Measurements from ENCODE around the gene CNTN5. TPM values are rescaled to one million over a fixed set of nuclear protein-coding genes. Genes with fewer than 3 reads are reported as not detected.

CNTN5 gene
- total RNA-seq, 1 donor from 2014 or later, result 13.2 TPM

DNA sequence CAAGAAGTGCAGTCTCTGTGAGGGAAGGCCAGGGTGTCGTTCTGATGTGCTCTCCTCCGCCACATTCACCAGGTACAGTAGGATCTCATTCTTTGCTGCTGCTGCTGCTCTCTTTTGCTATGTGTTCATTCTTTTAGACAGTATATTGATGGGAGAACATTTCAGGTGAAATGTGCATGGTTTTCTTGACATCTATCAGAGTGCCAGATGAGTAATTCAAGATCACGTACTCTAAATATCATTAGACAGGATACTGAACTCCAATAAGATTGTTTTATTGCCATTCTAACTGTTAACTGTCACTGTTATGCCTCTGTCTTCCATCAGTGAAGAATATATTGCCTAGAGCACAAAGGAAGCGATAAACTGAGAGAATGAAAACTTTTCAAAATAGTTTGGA lies 895.3 kb downstream of the CNTN5 start:
- no peak for DNase-seq (ENCODE audit: low spot score)

DNA sequence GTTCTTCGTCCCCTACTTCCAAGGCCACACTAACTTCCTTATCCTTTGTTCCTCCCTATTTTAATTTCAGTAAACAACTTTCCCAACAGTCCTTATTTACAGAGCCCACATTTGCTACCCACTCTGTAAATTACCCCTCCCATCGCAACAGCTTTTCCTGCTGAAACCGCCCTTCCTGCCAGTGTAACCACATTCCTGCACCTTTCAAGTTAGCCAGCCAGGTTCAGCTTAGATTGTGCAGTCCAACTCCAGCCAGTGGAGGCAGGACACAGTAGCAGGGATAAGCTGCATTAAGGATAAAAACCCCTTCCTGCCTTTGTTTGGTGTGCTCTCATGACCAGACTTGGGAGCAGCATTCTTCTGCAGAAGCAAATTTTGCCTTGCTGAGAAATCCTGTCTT lies 898.0 kb downstream of the CNTN5 start:
- no peak for DNase-seq (ENCODE audit: low spot score)

DNA sequence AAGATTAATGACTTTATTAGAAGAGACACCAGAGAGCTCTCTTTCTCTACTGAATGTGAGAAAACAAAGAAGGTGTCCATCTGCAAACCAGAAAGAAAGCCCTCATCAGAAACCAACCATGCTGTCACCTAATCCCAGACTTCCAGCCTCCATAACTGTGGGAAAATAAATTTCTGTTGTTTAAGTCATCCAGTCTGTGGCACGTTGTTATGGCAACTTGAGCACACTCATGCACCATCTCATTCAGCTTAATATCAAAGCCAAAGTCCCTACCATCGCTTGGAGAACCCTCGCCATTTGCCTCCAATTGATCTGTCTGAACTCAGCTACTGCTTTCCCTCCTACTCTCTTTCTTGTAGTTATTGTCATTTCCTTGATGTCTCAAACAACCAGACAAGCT lies 900.2 kb downstream of the CNTN5 start:
- no peak for DNase-seq (ENCODE audit: low spot score)

DNA sequence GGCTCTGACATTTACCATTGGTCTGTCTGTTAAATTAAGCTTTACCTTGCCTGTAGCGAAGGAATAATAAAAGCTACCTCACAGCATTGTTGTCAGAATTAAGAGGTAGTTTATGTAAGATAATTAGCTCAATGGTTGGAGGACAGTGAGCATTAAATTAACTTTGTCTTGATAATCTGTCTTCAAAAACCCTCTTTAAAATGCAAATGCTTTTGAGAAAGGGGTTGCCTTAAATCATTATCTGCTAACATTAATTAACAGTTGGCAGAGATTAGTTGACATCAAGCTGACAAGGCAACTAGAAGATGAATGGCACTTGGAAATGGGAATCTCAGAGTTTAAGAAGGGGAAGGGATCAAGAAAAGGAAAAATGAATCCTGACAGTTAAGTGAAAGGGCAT lies 905.2 kb downstream of the CNTN5 start:
- no peak for DNase-seq (ENCODE audit: low spot score)

DNA sequence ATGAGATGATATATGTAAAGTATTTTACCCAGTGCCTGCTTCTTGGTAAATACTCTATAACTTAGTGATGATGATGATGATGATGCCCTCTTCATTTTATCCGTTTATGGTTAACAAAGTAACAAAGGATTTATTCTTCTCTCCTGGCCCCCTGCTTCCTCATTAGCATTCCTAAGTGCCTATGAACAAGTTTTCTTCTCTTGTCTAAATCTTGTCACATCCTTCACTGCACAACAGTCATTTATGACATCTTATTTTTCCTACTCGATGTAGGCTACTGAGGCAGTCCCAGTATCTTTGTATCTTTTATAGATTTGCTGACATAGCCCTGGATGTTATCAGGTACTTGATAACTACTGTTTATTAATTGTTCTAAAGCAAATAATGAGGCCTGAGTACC lies 911.9 kb downstream of the CNTN5 start:
- no peak for DNase-seq (ENCODE audit: low spot score)

DNA sequence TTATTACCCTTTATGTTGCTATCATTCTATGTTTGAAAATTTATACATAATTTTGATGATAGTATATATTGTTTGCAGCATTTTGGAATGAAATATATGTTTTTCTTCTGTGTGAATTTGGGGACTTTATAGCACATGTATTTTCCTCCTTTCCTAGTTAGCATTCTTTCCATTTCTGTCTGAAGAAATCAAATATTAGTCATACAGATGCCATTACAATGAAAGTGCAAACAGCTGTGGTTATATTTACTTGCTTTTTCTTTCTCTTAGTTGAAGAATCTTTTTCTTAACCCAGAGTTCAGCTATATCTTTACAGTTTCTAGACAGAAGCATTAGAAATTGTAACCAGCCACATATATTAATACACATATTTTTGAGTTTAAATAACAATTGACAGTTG lies 913.3 kb downstream of the CNTN5 start:
- peak; percentile 26 for DNase-seq (ENCODE audit: low spot score)

DNA sequence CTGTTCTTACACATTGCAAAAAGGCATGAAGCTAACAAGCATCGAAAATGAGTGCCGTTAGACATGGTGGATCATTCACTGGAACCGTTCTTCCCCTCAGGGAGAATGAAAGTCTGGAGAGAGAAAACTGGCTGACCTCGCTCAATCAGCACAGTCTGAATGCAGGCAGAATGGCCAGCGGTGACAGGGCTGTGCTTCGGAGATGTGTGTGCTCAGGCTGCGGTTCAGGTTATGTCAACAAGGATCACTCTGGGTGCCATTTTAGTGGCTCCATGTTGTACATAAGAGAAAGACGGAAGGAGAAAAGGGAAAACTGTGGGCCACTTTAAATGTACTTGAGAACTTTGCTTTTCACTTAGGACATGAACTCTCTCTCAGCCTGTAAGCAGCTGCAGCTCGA lies 916.6 kb downstream of the CNTN5 start:
- no peak for DNase-seq (ENCODE audit: low spot score)

DNA sequence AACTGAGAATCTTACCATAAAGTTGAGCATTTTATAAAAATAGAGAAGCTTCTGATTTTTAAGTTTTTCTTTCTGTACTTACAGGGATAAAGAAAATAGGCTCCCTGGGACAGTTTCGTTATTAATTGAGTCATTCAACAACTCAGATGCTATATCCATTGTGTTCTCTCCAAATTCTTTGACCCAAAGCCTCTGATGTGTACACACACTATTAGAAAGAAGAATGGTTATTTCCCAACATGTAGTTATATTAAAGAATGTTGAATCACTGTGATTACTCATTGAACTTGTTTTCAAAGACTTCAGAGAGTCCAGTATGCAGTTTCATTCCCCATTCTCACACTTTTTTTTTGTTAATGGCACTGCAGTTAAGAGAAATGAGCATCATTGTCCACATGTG lies 932.1 kb downstream of the CNTN5 start:
- no peak for DNase-seq (ENCODE audit: low spot score)

DNA sequence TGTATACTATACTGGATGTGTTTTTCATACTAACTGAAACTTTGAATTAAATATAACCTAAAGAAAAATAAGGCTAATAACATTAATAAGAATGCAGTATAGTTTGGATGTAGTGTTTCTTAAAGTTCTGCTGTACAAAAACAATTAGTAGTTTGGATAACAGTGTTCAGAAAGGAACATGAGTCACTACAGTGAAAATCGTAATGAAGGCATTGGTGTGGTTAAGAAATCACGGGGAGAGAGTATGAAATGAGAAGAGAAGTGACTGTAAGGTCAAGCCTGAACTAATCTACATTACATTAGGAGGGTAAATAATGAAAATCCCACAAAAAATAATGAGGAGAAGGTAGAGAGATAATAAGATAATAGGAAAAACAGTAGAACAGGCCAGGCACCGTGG lies 939.8 kb downstream of the CNTN5 start:
- no peak for DNase-seq (ENCODE audit: low spot score)

DNA sequence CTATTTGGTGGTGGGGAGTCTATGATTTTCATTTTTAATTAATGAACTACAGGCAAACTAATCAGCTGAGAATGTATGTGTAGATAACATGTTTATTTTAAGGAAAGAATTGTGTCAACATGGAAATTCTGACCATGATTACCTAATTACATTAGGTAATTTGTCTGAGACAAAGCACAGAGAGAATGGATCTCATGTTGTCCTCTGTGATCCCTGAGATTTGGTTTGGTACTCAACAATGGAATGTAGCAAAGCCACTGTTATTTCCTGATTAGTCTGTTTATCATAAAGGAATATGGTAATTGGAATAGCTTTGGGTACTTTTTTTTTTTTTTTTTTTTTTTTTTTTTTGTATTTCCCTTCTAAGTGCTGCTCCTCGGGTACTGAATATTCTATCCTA lies 947.6 kb downstream of the CNTN5 start:
- no peak for DNase-seq (ENCODE audit: low spot score)

DNA sequence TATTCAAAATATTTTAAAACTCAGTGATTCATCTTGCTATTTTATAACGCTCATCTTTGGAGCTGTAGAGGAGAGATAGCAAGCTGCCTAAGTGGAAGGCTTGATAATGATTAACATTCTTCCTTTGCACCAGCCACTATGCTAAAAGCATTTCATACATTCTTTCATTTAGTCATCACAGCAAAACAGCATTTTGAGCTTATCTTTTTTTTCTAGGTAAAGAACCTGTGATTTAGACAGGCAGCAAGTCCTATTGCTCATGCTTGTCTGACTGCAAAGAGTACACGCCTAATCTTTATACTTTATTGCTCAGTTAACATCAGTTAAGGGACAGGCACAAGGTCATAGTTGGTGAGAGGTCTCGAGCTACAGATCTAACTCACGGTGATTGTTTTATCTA lies 953.2 kb downstream of the CNTN5 start:
- peak; percentile 68 for DNase-seq (ENCODE audit: low spot score)

DNA sequence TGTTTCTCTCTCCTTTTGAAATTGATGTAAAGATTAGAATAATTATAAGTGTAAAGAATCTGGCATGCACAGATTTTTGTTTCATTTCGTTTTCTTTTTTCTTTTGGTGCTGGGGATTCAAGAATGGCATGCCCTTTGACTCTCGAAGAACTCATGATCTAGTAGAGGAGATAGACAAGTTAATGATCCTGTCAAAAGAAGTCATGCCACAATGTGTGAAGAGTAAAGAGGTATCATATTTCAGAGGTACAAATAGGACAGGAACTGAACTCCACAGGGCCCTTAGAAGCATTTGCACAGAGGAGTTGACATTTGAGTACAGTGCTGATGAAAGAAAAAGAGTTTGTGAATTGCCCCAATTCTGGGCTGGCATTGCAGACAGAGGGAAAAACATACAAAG lies 958.3 kb downstream of the CNTN5 start:
- DNase-seq (ENCODE audit: low spot score), result no peak

DNA sequence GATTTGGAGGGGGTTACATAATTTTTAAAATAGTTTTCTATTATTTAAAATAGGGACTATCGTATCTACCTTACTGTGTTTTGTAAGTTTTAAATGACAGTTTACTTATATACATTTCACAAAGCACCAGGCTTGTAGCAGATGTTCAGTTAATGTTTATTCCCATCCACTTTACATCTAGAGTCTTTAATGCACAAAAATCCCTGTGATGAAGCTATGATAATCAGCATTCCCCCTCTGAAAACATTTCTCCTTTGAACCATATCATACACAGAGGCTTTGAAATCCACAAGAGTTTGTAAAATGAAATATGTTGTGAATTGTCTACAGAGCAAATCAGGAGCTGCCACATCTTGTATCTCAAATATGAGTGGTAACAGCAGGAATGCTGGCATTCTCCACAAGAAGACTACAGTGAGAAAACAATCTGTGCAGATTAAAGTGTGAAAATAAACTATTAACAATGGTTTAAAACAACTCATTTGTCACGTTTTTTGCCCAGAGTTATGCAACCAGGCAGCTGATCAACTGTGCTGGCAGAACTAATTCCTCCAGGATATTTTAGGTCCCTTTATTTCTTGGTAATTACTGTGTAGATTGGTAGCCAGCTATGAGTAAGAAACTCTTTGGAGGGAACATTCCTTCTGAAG lies 967.2 kb downstream of the CNTN5 start:
- peak; percentile 93 for DNase-seq (ENCODE audit: low spot score)

DNA sequence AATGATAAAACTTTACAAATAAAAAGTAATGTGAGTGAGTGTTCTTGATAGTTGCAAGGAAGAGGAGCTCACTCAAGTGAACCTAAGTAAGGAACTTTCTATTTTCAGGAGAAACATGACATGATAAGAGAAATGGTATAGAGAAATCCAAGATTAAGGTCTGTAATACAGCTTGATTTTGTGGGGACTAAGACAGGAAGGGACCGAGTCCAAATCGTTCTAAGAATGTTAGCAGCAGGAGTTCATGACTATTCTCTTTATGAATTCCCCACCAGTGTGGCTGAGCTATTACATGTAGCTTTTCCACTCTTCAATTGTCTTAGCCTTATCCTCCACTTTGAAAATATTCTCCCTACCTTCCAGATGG lies 967.7 kb downstream of the CNTN5 start:
- DNase-seq (ENCODE audit: low spot score), result peak; percentile 90

DNA sequence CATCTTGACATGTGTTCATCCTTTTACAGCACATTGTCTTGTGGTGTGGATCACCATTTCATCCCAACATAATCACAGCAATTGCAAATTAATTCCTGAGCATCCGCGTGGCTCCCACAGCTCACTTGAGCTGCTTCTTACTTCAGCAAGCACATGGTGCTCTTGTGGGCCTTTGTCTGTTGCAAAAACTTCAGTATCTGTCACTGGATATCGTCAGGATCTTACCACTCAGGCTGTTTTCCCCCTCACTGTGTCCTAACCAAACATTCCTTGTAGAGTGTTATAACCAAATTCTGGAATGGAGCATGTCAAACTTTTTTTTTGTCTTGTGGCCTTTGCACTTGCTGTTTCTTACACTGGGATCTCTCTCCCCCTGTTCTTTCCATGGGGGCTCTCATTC lies 983.2 kb downstream of the CNTN5 start:
- DNase-seq (ENCODE audit: low spot score), result peak; percentile 17

DNA sequence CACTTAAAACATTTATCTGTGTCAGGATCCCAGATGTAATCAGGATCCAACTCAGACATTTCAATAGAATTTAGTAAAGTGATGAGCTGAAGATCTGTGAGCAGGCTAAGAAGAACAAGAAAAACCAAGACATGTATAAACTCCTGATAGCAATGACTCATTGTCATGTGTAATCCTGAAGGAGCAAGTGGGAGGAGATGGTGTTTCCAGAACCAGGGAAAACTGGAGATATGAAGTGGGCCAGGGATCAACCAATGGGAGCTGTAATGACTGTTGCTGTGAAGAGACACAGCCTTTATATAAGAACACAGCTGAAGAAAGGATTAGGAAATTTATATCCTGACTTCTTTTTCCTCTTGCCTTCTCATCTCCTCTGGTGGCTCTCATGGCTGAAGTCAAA lies 983.8 kb downstream of the CNTN5 start:
- peak; percentile 76 for DNase-seq (ENCODE audit: low spot score)

DNA sequence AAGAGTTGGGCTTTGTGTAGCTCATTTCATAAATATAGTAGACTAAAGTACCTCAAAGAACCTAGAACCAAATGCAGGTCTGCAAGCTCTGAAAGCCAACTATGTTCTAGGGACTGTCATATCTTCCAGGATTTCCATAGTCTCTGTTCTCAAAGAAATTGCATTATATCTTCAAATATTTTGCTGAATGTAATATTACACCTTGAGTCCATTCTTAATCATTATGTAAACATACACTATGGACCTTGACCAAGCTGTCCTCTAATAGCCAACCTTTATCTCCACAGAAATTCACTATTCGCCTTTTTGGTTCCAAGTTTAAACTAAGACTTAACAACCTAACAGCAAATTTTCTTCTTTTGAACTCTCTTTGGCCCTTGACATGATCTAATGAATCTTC lies 987.7 kb downstream of the CNTN5 start:
- no peak for DNase-seq (ENCODE audit: low spot score)

DNA sequence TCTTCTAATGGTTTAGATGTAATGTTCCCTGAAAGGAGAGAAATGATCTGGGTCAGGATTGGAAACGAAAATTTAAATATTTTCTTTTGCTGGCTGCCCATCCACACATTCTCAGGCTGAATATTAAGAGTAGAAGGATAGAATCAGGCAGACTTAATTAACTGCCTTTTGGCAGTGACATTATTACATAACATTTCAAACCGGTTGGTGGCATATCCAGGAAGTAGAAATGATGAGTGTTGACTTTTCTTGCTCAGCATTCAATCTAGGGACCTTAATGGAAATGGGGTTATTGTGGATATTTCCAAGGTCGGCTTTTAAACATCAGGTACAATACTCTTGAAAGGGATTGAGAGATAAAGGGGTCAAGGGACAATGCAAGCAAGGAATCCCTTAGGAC lies 989.0 kb downstream of the CNTN5 start:
- DNase-seq (ENCODE audit: low spot score), result no peak

DNA sequence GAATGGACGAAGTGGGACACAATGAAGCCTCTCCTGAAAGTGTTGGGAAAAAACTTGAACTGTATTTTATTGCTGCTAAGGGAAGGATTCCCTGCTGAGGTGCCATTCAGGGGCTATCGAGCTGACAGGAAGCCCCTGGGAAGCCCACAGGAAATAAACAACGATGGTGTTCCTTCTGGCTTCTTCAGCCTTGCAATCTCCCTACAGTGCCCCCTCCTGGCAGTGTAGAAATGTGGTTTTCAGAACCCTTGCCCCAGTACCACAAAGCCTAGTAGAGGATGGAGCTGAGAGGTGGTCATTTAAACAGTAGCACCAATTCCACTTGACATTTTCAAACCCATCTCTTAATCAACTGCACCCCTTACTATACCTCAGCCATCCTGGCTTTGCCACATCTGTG lies 989.6 kb downstream of the CNTN5 start:
- no peak for DNase-seq (ENCODE audit: low spot score)

DNA sequence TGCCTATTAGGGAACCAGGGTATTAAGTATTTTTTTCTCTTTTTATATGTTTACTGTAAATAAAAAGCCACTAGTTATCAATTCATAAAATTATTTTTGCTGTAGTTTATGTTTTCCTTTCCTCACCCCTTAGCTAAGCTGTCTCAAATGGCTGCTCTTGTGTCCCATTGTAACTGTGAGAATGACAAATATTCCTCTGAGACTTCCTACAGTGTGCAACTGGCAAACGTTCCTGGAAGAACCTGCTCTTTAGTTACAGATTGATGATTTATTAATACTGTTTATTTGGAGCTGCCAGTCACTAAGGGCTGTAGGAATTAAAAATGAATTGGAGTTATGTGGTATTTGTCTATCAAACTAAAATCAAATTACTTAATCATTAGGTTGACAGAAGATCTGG lies 990.9 kb downstream of the CNTN5 start:
- no peak for DNase-seq (ENCODE audit: low spot score)

DNA sequence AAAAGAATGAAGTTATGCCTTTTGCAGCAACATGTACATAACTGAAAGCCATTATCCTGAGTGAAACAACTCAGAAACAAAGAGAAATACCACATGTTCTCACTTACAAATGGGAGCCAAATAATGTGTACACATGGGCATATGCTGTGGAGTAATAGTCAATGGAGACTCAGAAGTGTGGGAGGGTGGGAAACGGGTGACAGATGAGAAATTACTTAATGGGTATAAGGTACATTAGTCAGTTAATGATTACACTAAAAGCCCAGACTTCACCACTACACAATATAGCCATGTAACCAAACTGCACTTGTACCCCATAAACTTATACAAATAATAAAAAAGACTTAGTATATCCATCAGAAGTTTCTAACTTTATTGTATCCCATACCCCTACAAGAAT lies 992.3 kb downstream of the CNTN5 start:
- no peak for DNase-seq (ENCODE audit: low spot score)

DNA sequence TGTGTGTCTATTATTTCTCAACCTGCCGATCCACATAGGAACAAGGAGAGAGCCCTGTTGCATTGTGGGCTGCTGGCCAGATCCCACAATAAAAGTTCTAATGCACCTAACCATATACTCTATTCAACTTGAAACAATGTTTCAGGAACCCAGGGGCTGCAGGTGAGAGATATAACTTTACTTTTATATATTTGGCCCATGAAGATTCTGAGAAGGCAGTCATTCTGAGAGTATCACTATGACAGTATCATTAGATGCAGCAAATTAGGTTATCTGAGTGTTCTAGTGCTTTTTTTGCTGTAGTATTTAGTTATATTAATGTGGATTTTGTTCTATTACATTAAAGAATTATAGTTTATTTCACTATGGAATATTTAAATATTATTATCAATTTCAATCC lies 1011.2 kb downstream of the CNTN5 start:
- no peak for DNase-seq (ENCODE audit: low spot score)

DNA sequence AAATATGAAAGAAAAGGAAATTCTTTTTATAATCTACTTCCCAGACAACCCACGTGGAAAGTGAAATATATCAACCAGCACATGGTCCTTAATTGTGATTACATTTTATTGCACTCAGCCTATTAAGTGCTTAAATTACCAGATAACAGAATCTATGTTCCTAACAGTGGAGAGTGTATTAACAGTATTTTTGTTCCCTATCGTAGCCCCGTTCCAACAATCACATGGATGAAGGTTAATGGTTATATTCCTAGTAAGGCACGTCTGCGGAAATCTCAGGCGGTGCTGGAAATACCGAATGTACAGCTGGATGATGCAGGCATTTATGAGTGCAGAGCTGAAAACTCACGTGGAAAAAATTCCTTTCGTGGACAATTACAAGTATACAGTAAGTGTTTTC lies 1040.3 kb downstream of the CNTN5 start:
- DNase-seq (ENCODE audit: low spot score), result peak; percentile 43

DNA sequence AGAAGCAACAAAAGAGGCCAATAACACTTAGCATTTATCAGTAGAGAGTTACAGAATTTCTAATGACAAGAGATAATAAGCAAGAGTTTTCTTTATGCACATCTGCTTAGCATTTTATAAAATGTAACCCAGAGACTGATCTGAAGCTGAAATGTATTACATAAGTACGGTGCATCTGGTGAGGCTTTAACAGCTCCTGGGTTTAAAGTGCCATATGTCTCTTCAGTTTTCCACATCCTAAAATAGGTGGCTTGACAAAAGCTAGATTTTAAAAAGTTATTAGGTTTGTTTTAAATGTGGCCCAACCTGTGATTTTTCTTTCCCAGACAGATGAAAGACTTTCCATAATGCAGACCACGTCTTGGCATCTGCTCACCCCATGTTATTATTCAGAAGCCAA lies 1045.7 kb downstream of the CNTN5 start:
- peak; percentile 91 for DNase-seq (ENCODE audit: low spot score)

DNA sequence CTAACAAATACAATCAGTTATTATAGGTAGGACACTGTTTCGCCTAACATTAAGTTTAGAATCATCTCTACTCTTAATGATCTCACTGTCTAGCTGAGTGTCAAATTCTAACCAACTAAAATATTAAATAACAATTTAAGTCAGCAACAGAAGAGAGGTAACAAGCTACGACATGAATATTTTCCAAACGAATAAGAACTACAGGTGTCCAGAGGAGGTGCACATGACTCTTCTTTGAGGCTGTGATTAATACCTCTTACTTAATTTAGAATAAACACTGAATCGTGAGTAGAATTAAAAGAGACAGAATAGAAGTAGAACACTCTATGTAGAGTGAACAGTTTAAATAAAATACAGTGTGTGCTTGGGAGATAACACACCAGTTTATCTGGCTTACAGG lies 1047.4 kb downstream of the CNTN5 start:
- DNase-seq (ENCODE audit: low spot score), result no peak

Measured in umbilical cord (tissue), 2 donors.